Upper lobe of left lung (tissue), 4 donors: ENCODE measurements around the gene CFHR5.

Experiments used
- EP300 ChIP-seq, 4 donors: sonication (generic); formaldehyde crosslinking; IDR thresholded peaks; one replicate each; pipeline ENCODE4 v1.5.1; 2017; ENCODE audit warnings: antibody characterized with exemption in 4 of 4, control low read depth in 2 of 4
- POLR2A ChIP-seq, 4 donors: fragments of 450-650 bp; IDR thresholded peaks; one replicate each; pipeline ENCODE4 v1.5.1; 2016 to 2017; ENCODE audit warnings: antibody characterized with exemption in 4 of 4, mild to moderate bottlenecking in 2 of 4
- TF ChIP-seq, protein P1 (sequence below), 6 experiments: fragments of 450-650 bp in 4 of 6; fragments of 200-600 bp in 2 of 6; sonication (generic) in 2 of 6; IDR thresholded peaks; one replicate each; pipeline ENCODE4 v1.5.1; 2016 to 2019; ENCODE audit warnings: antibody characterized with exemption in 6 of 6

DNA sequence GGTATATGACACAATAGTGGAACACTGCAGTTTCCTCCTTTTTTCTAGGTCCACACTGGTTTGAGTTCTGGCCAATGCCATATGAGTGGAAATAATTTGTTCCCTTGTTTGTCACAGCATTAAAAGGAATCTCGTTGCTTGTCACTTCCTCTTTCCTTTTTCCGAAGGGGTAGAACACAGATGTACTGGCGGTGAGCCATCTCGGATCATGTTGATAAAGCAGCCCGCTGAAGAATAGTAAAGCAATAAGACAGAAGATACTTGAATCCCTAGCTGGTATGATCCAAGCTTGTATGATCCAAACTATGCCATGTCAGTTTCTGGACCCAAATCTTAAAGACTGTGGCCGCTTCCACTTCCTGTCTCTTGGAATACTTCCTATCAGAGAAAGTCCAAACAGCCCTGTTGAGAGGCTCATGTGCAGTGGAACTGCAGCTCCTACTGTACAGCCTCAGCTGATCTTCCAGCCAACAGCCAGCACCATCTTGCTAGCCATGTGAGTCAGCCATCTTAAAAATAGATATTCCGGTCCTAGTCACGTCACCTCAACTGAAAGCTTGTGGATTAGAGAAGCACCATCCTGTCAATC lies 40.3 kb downstream of the CFHR5 start:
- TF ChIP-seq, protein P1, sequence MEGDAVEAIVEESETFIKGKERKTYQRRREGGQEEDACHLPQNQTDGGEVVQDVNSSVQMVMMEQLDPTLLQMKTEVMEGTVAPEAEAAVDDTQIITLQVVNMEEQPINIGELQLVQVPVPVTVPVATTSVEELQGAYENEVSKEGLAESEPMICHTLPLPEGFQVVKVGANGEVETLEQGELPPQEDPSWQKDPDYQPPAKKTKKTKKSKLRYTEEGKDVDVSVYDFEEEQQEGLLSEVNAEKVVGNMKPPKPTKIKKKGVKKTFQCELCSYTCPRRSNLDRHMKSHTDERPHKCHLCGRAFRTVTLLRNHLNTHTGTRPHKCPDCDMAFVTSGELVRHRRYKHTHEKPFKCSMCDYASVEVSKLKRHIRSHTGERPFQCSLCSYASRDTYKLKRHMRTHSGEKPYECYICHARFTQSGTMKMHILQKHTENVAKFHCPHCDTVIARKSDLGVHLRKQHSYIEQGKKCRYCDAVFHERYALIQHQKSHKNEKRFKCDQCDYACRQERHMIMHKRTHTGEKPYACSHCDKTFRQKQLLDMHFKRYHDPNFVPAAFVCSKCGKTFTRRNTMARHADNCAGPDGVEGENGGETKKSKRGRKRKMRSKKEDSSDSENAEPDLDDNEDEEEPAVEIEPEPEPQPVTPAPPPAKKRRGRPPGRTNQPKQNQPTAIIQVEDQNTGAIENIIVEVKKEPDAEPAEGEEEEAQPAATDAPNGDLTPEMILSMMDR (IDR thresholded peaks at IDR 0.05) = no peak
- TF ChIP-seq EP300 (IDR thresholded peaks at IDR 0.05) = no peak
- no peak for TF ChIP-seq POLR2A (IDR thresholded peaks at IDR 0.05)
